HG03558 (cell line): ENCODE results near the gene OCRL.
A peak's percentile ranks its signal among the peaks of the same experiment; 100 is the strongest.
"Not testable (repeated sequence)": the region's sequence is repeated elsewhere in the genome, so short reads cannot be mapped to it uniquely, and the experiment has no call there.

ENCODE experiments used
- ATAC-seq: cut with Tn5 transposase; IDR thresholded peaks from one replicate; pipeline ENCODE4 v1.9.1; 2021; ENCODE audit warnings: moderate number of reproducible peaks; ENCODE audit not compliant: unreplicated experiment; ENCODE audit errors: extremely low read depth

The OCRL gene

DNA sequence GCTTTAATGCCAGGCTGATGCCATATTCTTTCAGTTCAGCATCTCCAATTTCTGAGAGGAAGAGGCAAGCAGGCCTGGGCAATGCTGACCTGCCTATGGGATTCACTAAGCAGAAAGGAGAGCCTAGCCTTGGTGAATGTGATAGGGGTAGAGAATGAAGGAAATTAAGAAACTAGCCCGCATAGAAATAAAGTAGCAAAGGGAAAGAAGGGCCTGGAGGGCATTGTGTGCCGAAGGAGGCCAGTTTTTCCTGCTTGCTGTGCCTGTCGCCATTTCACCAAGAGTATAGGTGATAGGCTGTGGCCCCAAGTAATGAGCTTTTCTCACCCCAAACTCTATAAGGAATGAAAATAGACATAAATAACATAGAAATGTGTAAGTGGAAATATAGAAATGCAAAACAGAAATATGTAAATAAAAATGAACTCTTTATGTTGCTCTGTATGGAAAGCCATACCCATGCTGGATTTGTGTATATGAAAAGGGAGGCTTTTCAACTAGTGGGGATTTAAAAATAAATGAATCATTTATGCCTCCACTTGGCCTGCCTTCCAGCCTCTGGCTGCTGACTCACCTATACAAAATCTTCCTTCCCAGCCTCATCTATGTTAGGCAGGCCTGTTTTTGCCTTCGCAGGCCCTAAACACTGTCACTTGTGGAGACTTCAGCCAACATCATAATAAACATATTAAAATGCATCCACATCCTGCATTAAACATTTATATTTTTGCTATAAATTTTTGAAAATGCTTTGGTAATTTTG lies 5.1 kb upstream of the OCRL start:
- ATAC-seq, result no peak

DNA sequence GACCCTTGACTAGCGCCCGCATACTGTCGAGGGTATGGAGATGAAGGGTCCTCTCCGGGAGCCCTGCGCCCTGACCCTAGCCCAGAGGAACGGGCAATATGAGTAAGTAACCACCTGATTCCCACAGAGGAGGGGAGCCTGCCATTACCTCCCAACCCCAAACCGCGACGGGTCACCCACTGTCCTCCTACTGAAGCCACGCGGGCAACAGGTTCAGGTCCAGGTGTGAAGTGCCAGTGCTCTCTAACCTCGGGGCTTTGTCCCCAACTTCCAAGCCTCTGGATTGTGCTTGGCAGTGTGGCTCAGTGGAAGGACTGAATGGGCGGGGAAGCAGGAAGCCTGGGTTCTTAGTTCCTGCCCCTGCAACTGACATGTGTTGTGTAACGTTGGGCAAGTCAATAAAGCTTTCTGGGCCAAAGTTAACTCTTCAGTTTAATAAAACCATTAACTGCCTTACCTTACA lies 694 bp downstream of the OCRL start:
- ATAC-seq, result no peak

DNA sequence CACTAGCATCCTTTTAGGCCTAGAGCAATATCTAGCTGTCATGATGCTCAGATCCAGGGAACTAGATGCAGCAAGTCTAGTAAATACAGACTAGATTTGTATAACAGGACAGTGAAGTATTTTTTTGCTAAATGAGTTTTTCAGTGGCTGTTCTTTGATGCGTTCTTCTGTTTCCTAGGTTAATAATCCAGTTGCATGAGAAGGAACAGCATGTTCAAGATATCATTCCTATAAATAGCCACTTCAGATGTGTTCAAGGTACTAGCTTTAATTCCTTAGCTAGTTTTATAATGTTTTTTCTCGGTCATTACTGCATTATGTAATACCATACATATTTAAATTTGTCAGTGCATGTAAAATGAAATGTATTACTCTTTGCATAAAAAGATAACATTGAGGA lies 4.7 kb downstream of the OCRL start:
- ATAC-seq, result no peak

DNA sequence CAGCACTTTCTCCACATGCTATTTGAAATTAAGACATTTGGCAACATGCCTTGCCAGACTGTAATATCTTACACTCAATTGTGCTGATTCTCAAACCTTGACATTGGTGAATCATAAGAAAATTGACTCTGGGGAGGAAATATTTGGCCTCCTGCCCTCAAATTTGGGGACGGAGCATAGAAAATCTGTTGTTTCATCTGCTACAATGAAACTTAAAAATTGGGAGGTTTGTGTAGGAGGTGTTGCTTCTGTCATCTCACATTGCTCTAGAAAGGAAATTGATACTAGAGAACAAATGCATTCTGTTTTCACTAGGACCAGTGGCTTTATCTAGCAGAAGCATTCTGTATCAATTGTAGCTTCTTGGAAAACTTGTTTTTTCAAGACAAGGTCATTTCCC lies 5.3 kb downstream of the OCRL start:
- no peak for ATAC-seq

DNA sequence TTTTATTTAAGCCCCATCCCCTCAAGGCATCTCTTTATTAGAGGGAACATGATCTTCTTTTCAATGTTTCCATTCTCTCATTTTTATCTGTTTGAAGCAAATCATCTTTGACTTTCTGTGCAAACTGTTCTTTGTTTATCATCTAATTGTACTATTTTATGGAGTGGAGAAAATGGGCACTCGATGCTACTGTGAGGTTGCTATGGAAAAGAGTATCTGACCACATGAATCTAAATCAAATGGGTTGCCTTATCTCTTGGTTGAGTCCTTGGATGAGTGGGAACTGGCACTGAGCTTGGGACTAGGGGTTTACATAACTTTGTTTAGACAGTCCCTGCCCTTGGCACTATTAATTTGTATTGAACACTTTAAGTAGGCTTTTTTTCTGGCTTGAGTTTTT lies 9.1 kb downstream of the OCRL start:
- ATAC-seq, result no peak

DNA sequence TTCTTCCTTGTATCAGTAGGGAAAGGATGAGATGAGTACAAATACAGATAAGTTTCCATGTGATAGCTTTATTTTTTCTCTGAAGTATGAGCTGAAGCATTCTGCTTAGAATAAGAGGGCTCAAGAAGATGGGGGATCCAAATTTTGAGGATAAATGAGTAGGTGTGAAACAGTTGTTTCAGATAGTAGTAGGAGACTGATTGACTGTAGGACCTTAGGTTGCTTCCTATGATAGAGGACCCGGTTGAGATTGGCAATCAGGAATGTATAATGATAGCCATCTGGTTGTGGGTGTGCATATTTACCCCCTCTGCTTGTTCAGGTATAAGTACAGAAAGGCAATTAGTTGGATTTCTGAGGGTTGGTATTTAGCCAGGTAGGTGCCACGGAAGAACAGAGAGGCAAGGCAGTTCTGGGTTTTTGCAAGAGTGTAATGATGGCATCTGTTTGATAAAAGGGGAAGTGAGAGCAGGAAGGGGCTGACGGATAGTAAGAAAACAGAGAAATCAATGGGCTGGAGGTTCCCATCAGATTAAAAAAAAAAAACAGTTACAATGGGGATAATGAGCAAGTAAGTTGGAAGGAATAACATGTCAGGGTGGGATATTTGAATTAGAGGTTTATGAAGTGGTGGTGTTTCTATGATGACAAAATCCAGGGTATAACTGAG lies 13.7 kb downstream of the OCRL start:
- ATAC-seq, result peak; percentile 97

DNA sequence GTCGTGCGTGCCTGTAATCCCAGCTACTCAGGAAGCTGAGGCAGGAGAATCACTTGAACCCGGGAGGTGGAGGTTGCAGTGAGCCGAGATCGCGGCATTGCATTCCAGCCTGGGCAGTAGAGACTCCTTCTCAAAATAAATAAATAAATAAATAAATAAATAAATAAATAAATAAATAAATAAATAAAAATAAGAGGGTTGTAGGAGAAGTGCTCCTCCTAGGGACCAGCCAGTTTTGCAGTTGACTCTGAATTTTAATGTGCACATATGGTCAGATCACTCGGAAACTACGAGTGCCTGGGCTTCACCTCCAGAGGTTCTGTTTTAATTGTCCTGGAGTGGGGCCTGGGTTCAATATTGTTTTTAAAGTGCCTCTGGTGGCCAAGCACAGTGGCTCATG lies 14.8 kb downstream of the OCRL start:
- ATAC-seq, result not testable (repeated sequence)

DNA sequence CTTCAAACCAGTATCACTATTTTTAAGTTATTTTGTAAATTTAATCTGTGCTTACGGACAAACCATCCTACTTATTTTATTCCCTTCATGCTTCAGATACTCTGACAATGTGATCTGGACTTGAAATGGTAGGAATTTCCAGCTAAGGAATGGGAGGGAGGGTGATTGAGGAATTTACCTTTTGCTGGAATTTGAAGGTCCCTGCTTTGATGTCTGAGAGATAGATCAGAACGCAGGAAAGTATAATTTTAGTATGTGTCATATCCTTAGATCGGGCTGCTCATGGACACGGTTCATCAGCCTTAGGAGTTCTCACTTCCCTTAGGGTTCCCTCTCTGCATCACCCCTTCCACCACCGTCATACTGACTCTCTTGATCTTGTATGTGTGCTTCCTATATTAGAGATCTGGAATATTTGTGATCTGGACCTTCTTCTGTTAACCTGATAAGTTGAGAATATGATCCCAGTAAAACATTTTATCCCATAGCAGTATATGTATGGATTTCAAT lies 16.8 kb downstream of the OCRL start:
- no peak for ATAC-seq

DNA sequence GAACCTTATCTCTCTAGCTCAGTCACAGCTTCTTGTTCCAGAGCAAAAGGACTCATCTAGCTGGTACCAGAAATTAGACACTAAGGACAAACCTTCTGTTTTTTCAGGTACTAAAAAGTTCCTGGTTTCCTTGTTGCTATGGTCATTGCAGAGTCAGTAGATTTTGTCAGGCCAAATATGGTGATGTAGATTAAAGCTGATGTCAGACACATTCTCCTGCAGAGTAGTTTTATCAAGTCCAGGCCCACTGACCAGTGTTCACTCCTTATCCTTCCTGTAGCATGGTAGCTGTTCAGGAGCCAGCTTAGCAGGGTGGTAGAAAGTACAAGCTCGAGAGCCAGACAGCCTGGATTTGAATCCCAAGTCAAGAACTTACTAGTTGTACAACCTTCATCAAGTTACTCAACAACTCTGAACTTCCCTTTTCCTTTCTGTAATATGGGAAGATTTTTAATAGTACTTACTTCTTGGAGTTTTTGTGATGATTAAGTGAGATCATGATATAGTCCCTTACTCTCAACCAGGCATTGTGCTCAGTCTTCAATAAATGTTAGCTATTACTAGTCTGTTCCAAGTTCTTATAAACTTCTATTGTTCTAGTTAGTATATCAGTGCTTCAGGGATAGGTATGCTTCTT lies 17.9 kb downstream of the OCRL start:
- no peak for ATAC-seq

DNA sequence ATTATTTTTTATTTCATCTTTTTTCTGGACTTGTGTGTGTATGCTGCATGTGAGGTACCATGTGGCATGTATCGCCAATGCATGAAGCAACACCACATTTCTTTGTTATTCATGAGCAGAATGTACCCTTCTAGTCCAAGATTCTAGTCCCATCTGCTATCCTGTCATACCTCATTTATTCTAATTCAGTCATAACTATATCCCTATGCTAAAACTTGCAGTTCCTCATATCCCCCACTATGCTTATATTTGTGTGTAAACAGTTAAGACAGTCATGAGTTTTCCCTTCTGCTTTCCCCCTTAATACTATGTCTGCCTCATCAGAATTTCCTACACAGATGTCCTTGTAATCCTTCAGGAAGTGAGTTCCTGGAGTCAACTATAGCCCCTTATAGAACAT lies 19.7 kb downstream of the OCRL start:
- no peak for ATAC-seq

DNA sequence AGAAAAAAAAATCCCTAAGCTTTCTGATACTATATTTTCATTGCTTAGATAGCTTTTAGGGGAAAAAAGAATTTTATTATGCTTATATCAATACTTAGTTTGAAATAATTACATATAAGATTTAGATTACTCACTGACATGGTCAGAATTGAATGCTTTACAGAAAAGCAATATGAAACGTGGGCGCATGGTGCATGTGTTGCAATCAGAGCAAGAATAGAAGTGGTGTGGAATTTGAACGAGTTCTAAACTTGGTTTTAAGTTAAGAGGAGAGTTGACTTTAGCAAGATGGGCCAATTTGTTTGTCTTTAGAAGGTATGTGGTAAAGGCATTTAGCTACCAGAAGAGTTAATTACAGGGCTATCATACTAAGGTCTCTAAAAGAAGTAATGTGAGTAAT lies 21.4 kb downstream of the OCRL start:
- ATAC-seq, result no peak

DNA sequence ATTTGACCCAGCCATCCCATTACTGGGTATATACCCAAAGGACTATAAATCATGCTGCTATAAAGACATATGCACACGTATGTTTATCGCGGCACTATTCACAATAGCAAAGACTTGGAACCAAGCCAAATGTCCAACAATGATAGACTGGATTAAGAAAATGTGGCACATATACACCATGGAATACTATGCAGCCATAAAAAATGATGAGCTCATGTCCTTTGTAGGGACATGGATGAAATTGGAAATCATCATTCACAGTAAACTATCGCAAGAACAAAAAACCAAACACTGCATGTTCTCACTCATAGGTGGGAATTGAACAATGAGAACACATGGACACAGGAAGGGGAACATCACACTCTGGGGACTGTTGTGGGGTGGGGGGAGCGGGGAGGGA lies 24.3 kb downstream of the OCRL start:
- not testable (repeated sequence) for ATAC-seq

DNA sequence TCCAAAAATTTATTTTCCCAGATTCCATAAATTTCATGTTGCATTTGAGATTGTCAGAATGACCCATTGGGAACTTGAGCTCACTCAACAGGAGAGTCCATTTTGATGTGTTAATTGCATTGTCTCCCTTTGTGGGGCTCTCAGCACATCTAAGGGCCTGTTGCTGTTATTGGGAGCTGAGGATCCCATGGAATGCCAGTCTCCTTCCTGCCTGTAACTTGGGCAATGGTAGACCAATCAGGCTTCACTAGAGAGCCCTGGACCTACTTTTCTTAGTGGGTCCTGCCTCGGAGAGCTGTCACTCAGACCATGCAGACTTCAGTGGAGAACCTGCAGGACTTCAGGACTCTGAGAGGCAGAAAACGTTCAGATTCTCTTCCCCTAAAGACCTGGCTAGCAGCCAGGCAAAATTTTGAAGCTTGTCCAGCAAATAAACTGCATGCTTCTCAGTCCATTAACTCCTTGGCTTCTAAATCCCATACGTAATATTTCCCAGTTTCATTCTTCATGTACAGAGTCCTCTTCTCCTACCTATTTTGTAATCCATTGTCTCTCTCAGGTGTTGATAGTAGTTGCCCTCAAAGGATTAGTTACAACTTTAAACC lies 25.1 kb downstream of the OCRL start:
- no peak for ATAC-seq

DNA sequence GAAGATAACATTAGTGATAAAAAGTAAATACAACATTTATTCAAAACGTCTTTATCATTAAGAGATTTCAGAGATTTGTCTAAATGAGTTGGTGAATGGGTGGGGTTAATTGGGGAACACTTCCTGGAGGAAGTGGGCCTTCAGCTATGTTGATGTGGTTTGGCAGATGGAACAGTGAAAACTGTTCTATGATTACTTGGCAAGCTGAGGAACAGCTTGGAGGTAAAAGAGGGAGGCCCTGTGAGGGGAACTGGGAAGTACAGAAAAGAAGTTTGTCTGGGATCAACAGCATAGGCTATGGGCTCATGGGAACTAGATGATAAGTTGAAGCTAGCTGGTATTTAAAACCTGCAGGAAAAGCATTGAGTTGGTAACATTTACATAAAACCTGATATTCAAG lies 26.0 kb downstream of the OCRL start:
- no peak for ATAC-seq

DNA sequence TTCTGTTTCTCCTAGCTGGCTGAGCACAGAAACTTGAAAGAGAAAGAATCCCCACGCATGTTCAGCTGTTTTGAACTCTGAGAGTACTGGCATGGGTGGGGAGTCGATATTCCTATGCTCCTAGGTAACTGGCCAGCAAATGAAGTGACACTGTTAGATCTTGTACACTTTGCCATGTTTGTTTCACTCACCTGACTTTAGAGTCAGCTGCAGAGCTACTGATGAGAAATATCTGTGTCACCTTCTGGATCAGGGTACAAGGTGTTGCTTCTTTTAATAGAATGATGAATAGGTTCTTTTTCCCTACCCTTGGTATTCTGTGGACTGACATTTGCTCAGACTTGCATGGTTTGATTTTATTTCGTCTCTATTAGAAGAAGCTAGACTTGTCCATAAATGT lies 28.3 kb downstream of the OCRL start:
- ATAC-seq, result no peak

DNA sequence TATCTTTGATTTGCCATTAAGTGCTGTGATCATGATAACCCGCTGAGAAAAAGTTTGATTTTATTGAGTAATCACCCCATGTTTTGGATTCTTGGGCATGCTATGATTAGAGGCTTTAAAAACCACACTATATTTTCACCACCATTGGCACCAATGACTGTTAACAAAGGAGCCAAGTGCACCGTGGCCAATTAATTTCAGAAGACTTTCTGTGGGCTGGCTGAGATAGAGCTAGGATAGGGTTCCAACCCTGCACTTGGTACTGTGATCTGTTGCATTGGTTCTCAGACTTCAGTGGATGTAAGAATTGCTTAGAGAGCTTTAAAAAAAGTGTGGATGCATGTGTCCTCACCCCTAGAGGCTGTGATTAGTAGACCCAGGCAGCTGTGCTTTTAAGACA lies 32.4 kb downstream of the OCRL start:
- ATAC-seq, result no peak

DNA sequence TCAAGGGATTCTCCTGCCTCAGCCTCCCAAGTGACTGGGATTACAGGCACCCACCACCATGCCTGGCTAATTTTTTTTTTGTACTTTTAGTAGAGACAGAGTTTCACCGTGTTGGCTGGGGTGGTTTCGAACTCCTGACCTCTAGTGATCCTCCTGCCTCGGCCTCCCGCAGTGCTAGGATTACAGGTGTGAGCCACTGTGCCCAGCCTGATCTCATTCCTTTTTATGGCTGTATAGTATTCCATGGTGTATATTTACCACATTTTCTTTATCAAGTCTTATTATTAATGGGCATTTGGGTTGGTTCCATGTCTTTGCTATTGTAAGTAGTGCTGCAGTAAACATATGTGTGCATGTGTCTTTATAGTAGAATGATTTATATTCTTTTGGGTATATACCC lies 33.6 kb downstream of the OCRL start:
- not testable (repeated sequence) for ATAC-seq

DNA sequence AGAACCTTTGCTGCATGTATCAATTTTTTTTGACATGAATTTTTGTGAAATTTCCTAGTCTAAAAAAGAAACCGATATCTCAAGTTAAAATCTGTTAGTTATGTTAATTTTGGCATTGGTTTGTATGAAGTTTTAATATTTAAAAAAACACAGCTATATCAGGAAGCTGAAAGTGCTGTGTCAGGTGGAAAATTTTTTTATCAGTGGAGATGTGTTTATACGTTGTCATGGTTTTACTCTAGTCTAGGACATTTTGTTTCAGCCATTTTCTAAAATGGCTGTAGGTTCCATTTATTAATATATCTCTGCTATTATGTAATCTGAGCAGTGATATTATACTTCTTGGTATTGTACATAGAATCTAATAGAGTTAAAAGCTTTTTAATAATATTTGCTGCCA lies 34.2 kb downstream of the OCRL start:
- no peak for ATAC-seq

DNA sequence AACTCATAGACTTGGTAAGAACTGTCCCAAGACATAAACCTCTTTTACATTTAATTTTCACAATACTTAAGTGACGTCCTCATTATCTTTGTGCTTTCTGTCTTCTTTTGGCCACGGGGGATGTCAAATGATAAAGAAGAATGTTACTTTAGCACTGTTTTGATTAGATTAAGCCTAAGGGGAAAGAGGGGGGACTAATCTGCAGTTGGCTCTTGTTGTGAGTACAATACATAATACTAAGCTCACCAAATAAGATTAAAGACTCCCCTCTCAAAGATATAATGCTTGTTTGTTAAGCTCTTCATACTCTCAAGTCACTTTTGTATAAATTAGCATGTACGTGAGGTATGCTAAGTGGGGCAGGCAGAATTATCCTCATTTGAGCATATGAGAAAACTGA lies 36.5 kb downstream of the OCRL start:
- ATAC-seq, result no peak

DNA sequence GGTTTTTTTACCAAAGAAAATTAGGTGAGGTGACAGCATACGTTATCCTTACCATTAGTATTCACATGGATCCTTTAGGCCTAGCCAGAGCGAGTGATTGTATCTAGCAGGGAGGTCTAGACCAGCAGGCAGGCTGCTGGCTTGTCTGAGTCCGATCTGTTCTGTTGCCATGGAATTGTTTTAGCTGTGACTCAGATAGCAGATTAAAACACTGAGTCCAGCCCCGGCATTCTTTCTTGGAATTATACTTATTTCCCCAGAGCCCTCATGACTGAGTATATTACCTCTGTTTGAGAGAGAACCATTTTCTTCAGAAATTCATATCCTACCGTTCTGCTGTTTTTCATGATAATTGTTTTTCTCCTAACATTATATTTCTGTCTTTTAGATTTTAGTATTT lies 37.4 kb downstream of the OCRL start:
- no peak for ATAC-seq

DNA sequence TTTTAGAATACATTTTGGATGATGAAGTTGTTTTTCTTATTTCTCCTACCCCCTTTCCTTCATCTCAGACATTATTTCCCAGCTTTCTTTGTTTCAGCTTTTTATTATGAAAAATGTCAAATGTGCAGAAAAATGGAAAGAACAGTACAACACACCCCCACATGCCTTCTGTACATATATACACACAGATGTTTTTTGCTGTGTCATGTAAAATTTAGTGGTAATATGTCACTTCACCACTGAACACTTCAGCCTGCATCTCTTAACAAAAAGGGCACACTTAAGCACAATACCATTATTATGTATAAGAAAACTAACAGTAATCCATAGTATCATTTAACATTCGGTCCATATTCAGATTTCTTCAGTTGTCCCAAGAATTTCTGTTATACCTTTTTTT lies 37.8 kb downstream of the OCRL start:
- no peak for ATAC-seq
